Dendritic cell treated with granulocyte-macrophage colony-stimulating factor and Interleukin-4, amounts not matched to agents 40 ng/mL and 50 ng/mL, for 4 days (primary cell): Measurements from ENCODE around the gene NOTCH2.
"Not testable (repeated sequence)": the region's sequence is repeated elsewhere in the genome, so short reads cannot be mapped to it uniquely, and the experiment has no call there.

Source experiments
- H3K27ac Mint-ChIP-seq: one replicate; pipeline ENCODE4 v1.8.0; 2022; ENCODE audit warnings: mild to moderate bottlenecking, mixed read lengths
- H3K27me3 Mint-ChIP-seq: one replicate; pipeline ENCODE4 v1.8.0; 2022; ENCODE audit warnings: mild to moderate bottlenecking, mixed read lengths
- H3K36me3 Mint-ChIP-seq: one replicate; pipeline ENCODE4 v1.8.0; 2022; ENCODE audit warnings: low read depth, mixed read lengths
- H3K4me1 Mint-ChIP-seq: one replicate; pipeline ENCODE4 v1.8.0; 2022; ENCODE audit warnings: low read depth, mixed read lengths
- H3K4me3 Mint-ChIP-seq: one replicate; pipeline ENCODE4 v1.8.0; 2022; ENCODE audit warnings: mild to moderate bottlenecking, moderate library complexity, mixed read lengths
- H3K9me3 Mint-ChIP-seq: one replicate; pipeline ENCODE4 v1.8.0; 2022; ENCODE audit warnings: mixed read lengths
- intact Hi-C: fragments of 100-400 bp; cut with micrococcal nuclease; formaldehyde crosslinking; loops from one replicate; pipeline ENCODE4 v1.15.0; 2022

The NOTCH2 gene

GRCh38 chr1:120096981-120097545 is 27.6 kb upstream of the NOTCH2 start:
- H3K36me3 Mint-ChIP-seq, H3K27ac Mint-ChIP-seq, H3K27me3 Mint-ChIP-seq, H3K9me3 Mint-ChIP-seq, H3K4me1 Mint-ChIP-seq, H3K4me3 Mint-ChIP-seq, intact Hi-C loops: not testable (repeated sequence)

DNA sequence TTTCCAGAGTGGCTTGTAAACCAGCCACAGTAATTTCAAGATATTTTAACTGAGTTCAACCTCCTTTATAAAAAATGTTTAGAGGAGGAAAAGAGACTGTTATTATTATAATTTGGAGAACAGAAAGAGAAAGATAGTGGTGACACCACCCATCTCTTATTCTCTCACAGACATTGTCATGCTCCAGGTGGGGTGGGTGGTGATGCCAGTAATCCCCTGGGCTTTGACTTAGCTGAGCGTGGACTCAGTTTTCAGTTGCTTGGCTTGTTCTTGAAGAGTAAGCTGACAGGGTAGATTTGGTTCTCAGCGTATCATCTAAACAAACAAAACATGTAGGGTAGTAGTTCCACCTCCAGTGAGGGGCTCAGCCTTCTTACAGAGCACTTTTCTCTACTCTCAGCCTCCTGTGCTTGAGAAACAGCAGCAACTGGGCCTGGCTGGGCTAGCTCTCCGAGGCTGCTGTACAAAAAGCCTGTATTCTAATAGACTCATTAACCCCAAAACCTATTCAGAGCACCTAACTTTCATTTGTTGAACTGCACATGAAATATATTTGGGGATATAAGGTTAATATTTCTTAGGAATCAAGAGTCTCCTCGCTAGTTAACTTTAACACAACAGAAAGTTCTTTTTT is 24.2 kb upstream of the NOTCH2 start:
- H3K4me3 Mint-ChIP-seq, H3K27ac Mint-ChIP-seq, intact Hi-C loops, H3K9me3 Mint-ChIP-seq, H3K27me3 Mint-ChIP-seq, H3K36me3 Mint-ChIP-seq: not testable (repeated sequence)
- H3K4me1 Mint-ChIP-seq = peaks cover 15% of the 10 kb centered on the region

GRCh38 chr1:120092232-120093218 is 23.1 kb upstream of the NOTCH2 start:
- H3K27me3 Mint-ChIP-seq, H3K27ac Mint-ChIP-seq, H3K36me3 Mint-ChIP-seq, H3K4me3 Mint-ChIP-seq, intact Hi-C loops, H3K9me3 Mint-ChIP-seq: not testable (repeated sequence)
- H3K4me1 Mint-ChIP-seq = peaks cover 15% of the 10 kb centered on the region

- H3K9me3 Mint-ChIP-seq, intact Hi-C loops, H3K4me1 Mint-ChIP-seq, H3K36me3 Mint-ChIP-seq, H3K27me3 Mint-ChIP-seq, H3K4me3 Mint-ChIP-seq: not testable (repeated sequence)
- H3K27ac Mint-ChIP-seq = peak overlapping the region; percentile 59
Measured at GRCh38 chr1:120090830-120091229, 21.4 kb upstream of the NOTCH2 start.

GRCh38 chr1:120087959-120088358 is 18.5 kb upstream of the NOTCH2 start:
- H3K4me3 Mint-ChIP-seq, intact Hi-C loops, H3K36me3 Mint-ChIP-seq, H3K4me1 Mint-ChIP-seq, H3K9me3 Mint-ChIP-seq, H3K27ac Mint-ChIP-seq, H3K27me3 Mint-ChIP-seq: not testable (repeated sequence)

DNA sequence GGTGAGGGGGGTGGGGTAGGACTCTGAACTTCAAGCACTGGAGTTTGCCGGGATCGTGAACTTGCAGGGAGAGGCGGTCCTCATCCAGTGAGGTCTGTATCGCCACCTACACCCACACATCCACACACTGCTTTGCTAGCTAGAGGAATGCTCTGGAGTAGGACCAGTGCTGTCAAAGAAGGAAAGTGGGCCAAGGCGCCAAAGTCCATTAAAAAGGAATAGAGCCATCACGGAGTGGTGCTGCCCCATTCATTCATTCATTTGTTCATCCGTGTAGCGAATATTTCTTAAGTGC is 405 bp upstream of the NOTCH2 start:
- H3K36me3 Mint-ChIP-seq, H3K4me3 Mint-ChIP-seq, H3K9me3 Mint-ChIP-seq, intact Hi-C loops, H3K27me3 Mint-ChIP-seq, H3K27ac Mint-ChIP-seq: not testable (repeated sequence)
- H3K4me1 Mint-ChIP-seq = peaks cover 11% of the 10 kb centered on the region

DNA sequence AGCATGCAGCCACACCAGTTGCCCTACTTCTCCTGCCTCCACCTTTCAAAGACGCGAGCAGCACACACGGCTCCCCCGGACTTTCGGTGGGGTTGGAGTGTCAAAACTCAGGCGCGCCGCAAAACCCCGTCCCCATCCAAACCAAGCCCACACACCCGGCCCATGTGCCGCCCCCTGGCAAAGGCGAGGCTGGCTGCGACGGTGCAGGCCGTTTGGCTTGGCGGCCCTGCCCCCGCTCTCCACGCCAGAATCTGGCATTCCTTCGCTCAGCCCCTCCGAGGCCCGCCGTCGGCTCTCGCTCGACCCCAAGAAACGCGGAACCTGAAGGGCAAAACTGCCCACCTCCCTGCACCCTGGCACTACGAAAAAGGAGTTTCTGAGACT is 787 bp downstream of the NOTCH2 start:
- H3K9me3 Mint-ChIP-seq, H3K36me3 Mint-ChIP-seq, H3K27me3 Mint-ChIP-seq, intact Hi-C loops: not testable (repeated sequence)
- Mint-ChIP-seq H3K4me3 (peak overlapping the region; percentile 77), H3K27ac (peak overlapping the region; percentile 56), H3K4me1 (peaks cover 11% of the 10 kb centered on the region)

DNA sequence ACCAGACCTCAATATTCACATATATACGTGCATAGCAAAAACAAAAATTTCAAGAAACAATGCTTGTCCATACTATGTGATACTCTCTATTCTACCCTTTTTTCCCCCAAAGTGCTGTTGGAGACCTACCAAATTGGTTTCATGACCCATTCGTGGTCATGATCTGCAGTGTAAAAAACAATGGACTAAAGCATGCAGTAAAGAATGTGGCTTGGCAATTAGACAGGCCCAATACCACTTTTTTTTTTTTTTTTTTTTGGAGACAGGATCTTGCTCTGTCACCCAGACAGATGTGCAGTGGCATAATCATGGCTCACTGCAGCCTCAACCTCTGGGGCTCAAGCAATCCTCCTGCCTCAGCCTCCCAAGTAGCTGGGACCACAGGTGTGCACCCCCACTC is 21.3 kb downstream of the NOTCH2 start:
- H3K27ac Mint-ChIP-seq, H3K4me1 Mint-ChIP-seq, H3K4me3 Mint-ChIP-seq, H3K36me3 Mint-ChIP-seq, H3K9me3 Mint-ChIP-seq, intact Hi-C loops, H3K27me3 Mint-ChIP-seq: not testable (repeated sequence)

- H3K27me3 Mint-ChIP-seq, H3K27ac Mint-ChIP-seq, H3K4me1 Mint-ChIP-seq, intact Hi-C loops, H3K9me3 Mint-ChIP-seq, H3K36me3 Mint-ChIP-seq, H3K4me3 Mint-ChIP-seq: not testable (repeated sequence)
Measured at GRCh38 chr1:120041771-120042170, 27.7 kb downstream of the NOTCH2 start.

DNA sequence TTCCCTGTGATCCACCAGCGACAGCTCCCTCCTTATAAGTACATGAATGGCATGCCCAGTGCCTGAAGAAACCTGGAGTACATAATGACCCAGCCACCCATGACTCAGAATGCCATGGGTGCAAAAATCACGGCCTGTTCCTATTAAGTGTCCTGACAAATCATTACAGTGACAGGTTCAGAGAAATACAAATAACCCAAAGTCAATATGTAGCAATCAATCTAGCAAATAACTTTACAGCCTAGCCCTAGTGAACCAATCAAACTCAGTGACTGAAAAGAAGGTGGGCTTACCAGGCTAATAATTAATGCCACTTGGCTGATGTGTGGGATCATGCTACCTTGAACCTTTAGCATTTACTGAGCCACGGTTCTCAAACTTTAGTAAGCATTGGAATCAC is 37.2 kb downstream of the NOTCH2 start:
- H3K36me3 Mint-ChIP-seq, H3K9me3 Mint-ChIP-seq, H3K27me3 Mint-ChIP-seq, H3K4me1 Mint-ChIP-seq, intact Hi-C loops, H3K27ac Mint-ChIP-seq, H3K4me3 Mint-ChIP-seq: not testable (repeated sequence)

DNA sequence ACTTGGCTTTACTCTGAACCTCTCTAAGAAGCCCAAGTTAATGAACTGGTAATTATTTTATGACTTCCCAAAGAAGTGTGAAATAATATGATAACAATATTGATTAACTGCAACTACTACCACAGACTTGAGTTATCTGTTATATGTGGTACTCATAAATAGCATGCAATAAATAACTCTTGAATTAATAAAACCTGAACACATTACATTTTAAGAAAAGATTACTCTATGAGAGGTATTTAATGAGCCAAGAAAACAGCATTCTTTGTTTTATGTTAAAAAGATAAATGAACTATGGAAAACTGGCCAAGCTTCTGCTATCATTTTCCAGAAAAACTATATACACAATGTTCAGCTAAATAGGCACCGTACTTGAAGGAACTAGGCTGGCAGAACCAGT is 45.7 kb downstream of the NOTCH2 start:
- H3K27me3 Mint-ChIP-seq, H3K4me1 Mint-ChIP-seq, H3K27ac Mint-ChIP-seq, H3K36me3 Mint-ChIP-seq, intact Hi-C loops, H3K9me3 Mint-ChIP-seq, H3K4me3 Mint-ChIP-seq: not testable (repeated sequence)

GRCh38 chr1:120014978-120015377 is 54.5 kb downstream of the NOTCH2 start:
- H3K9me3 Mint-ChIP-seq, H3K27ac Mint-ChIP-seq, H3K4me3 Mint-ChIP-seq, H3K4me1 Mint-ChIP-seq, H3K36me3 Mint-ChIP-seq, intact Hi-C loops, H3K27me3 Mint-ChIP-seq: not testable (repeated sequence)

- peaks cover 11% of the 10 kb centered on the region for H3K36me3 Mint-ChIP-seq
- H3K9me3 Mint-ChIP-seq, H3K27me3 Mint-ChIP-seq, H3K4me3 Mint-ChIP-seq, intact Hi-C loops, H3K27ac Mint-ChIP-seq, H3K4me1 Mint-ChIP-seq: not testable (repeated sequence)
Measured at GRCh38 chr1:120008320-120008719, 61.1 kb downstream of the NOTCH2 start.

GRCh38 chr1:120007850-120008249 is 61.6 kb downstream of the NOTCH2 start:
- H3K27ac Mint-ChIP-seq, H3K4me3 Mint-ChIP-seq, H3K4me1 Mint-ChIP-seq, intact Hi-C loops, H3K9me3 Mint-ChIP-seq, H3K27me3 Mint-ChIP-seq: not testable (repeated sequence)
- peaks cover 13% of the 10 kb centered on the region for H3K36me3 Mint-ChIP-seq

GRCh38 chr1:120001035-120001434 is 68.4 kb downstream of the NOTCH2 start:
- H3K9me3 Mint-ChIP-seq, H3K4me1 Mint-ChIP-seq, H3K27me3 Mint-ChIP-seq, H3K27ac Mint-ChIP-seq, intact Hi-C loops, H3K4me3 Mint-ChIP-seq: not testable (repeated sequence)
- peaks cover 34% of the 10 kb centered on the region for H3K36me3 Mint-ChIP-seq
